HepG2 (cell line): Measurements from ENCODE around the gene CCT6A. TPM values are rescaled to one million over a fixed set of nuclear protein-coding genes. Genes with fewer than 3 reads are reported as not detected.
A peak's percentile ranks its signal among the peaks of the same experiment; 100 is the strongest.

Source experiments
- ASH2L ChIP-seq: fragments of 300-600, 200-600 bp; sonication (generic); IDR thresholded peaks from 2 replicates; pipeline ENCODE4 v1.7.0; 2017; ENCODE audit warnings: low read depth, mild to moderate bottlenecking, moderate library complexity, mixed read lengths, low read length; ENCODE audit not compliant: insufficient read length
- NR2F1 ChIP-seq, 2 experiments: fragments of 450-650 bp in 1 of 2; formaldehyde crosslinking in 1 of 2; IDR thresholded peaks; 2 replicates each; pipeline versions ENCODE4 v1.5.0 to v1.6.1; 2016 to 2020; ENCODE audit warnings: mild to moderate bottlenecking in 1 of 2, missing compliant biosample characterization in 1 of 2, missing genetic modification reagents in 1 of 2, moderate library complexity in 1 of 2
- PCBP1 ChIP-seq: fragments of 200-400 bp; formaldehyde crosslinking; IDR thresholded peaks from 2 replicates; pipeline ENCODE4 v1.6.1; 2017; ENCODE audit warnings: mild to moderate bottlenecking, low read depth, low read length, borderline replicate concordance
- SOX5 ChIP-seq: IDR thresholded peaks from 2 replicates; pipeline ENCODE4 v1.6.1; 2016; ENCODE audit warnings: borderline replicate concordance
- TFAP4 ChIP-seq: sonication (generic); IDR thresholded peaks from 2 replicates; pipeline ENCODE4 v1.6.1; 2016; ENCODE audit warnings: low read depth, borderline replicate concordance
- ZFP36L2 ChIP-seq: sonication (generic); formaldehyde crosslinking; IDR thresholded peaks from 2 replicates; pipeline ENCODE4 v1.4.0; 2020; ENCODE audit warnings: missing genetic modification reagents
- ZFP91 ChIP-seq: sonication (generic); formaldehyde crosslinking; IDR thresholded peaks from 2 replicates; pipeline ENCODE4 v1.9.0; 2022; ENCODE audit warnings: missing genetic modification reagents, mild to moderate bottlenecking, borderline replicate concordance
- ZNF10 ChIP-seq: sonication (generic); formaldehyde crosslinking; IDR thresholded peaks from 2 replicates; pipeline ENCODE4 v1.4.0; 2020; ENCODE audit warnings: mild to moderate bottlenecking, low read depth, missing genetic modification reagents, borderline replicate concordance
- ZNF30 ChIP-seq: sonication (generic); formaldehyde crosslinking; IDR thresholded peaks from 2 replicates; pipeline ENCODE4 v1.5.0; 2020; ENCODE audit warnings: mild to moderate bottlenecking, missing genetic modification reagents
- ZNF407 ChIP-seq: sonication (generic); formaldehyde crosslinking; IDR thresholded peaks from one replicate; pipeline ENCODE4 v1.5.1; 2020; ENCODE audit warnings: mild to moderate bottlenecking, missing genetic modification reagents; ENCODE audit errors: not compliant biosample characterization
- ZNF746 ChIP-seq: sonication (generic); formaldehyde crosslinking; IDR thresholded peaks from 2 replicates; pipeline ENCODE4 v1.8.0; 2022; ENCODE audit warnings: mild to moderate bottlenecking, missing genetic modification reagents
- ZSCAN21 ChIP-seq: sonication (generic); formaldehyde crosslinking; IDR thresholded peaks from 2 replicates; pipeline ENCODE4 v1.8.0; 2022; ENCODE audit warnings: mild to moderate bottlenecking, missing genetic modification reagents, moderate library complexity, borderline replicate concordance
- polyA plus RNA-seq, 8 experiments: library from polyadenylated mRNA; depleted of rRNA in 3 of 8; stranded (reverse) in 7 of 8; unstranded in 1 of 8; fragments of >200 nt; fragmentation: Illumina TruSeq in 4 of 8; extraction: Trizol in 4 of 8; gene quantifications; 2 replicates each; pipeline versions ENCODE4 v1.2.1 to v1.2.3, GENCODE V29; 2011 to 2016; ENCODE audit warnings: low read depth in 4 of 8, missing spikeins in 1 of 8, mixed read lengths in 1 of 8; ENCODE audit not compliant: insufficient read depth in 1 of 8
- total RNA-seq, 5 experiments: library from RNA; depleted of rRNA; stranded (reverse); fragments of >200 nt; fragmentation: Illumina TruSeq; extraction: Trizol; gene quantifications; 2 replicates each; pipeline ENCODE4 v1.2.3, GENCODE V29; 2016; ENCODE audit warnings: low read depth in 1 of 5
- TF ChIP-seq, protein P1 (sequence below): IDR thresholded peaks from 2 replicates; pipeline ENCODE4 v1.6.1; 2016; ENCODE audit warnings: low read depth

The CCT6A gene
- total and polyA plus RNA-seq, 2 of the 13 experiments (the other 11 are each of a cell fraction or from before 2014, with no cell fraction given): 219 to 292 TPM

DNA sequence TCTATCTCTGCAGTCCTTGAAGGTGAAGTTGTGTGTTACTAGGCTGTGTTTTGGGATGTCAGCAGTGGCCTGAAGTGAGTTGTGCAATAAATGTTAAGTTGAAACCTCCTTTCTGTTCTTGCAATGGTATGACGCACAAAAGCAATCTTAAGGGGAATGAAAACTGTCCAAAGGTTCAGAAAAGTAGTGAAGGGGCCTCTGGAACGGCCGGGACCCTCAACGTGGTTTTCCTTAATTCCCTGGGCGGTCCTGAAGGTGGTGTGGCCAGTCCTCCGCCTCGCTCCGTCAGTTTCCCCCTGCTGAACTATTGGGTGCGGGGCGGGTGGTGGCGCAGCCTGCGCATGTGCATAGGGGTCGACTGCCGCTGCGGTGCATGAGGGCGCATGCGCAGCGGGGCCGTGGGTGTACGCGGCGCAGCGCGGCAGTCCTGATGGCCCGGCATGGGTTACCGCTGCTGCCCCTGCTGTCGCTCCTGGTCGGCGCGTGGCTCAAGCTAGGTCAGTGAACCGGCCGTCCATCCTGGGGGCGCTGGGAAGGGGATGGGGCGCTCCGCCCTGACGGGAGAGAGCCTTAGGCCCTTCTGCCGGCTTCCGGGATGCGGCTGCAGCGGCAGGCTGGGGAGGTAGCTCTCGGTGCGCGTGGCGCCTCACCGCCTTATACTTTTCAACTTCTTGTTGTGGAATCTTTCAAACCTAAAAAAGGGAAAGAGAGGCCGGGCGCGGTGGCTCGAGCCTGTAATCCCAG is 12.5 kb downstream of the CCT6A start, which contains the start of gene SUMF2 (continued):
- peak; percentile 88 for TF ChIP-seq ZSCAN21 (CRISPR knock-in tag)
- TF ChIP-seq ZNF10 (CRISPR knock-in tag): no peak
- TF ChIP-seq ZNF30 (CRISPR knock-in tag): no peak
- TF ChIP-seq ZFP91 (CRISPR knock-in tag): peak; percentile 92
- peak; percentile 41; the same call in 1 of the 2 replicates for TF ChIP-seq TFAP4
- TF ChIP-seq SOX5: no peak
- TF ChIP-seq PCBP1: no peak
- no peak; a peak in 2 of 4 replicates for TF ChIP-seq NR2F1 (CRISPR knock-in tag; IDR thresholded peaks at IDR 0.05)
- peak; percentile 50 for TF ChIP-seq ASH2L
- TF ChIP-seq, protein P1, sequence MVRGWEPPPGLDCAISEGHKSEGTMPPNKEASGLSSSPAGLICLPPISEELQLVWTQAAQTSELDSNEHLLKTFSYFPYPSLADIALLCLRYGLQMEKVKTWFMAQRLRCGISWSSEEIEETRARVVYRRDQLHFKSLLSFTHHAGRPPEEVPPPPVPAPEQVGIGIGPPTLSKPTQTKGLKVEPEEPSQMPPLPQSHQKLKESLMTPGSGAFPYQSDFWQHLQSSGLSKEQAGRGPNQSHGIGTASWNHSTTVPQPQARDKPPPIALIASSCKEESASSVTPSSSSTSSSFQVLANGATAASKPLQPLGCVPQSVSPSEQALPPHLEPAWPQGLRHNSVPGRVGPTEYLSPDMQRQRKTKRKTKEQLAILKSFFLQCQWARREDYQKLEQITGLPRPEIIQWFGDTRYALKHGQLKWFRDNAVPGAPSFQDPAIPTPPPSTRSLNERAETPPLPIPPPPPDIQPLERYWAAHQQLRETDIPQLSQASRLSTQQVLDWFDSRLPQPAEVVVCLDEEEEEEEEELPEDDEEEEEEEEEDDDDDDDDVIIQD (CRISPR knock-in tag): no peak
- no peak for TF ChIP-seq ZFP36L2
- TF ChIP-seq ZNF746 (CRISPR knock-in tag): no peak
- peak; percentile 87 for TF ChIP-seq ZNF407 (CRISPR knock-in tag)
